GM12874 (cell line): ENCODE measurements around the gene AHI1.

Experiments
- CTCF ChIP-seq: IDR thresholded peaks from 2 replicates; pipeline ENCODE4 v1.5.1; 2011; ENCODE audit warnings: low read depth, mild to moderate bottlenecking, control low read depth, low read length, moderate library complexity; ENCODE audit not compliant: insufficient read depth

AHI1 gene

GRCh38 chr6:135268740-135269139 is 228.8 kb downstream of the AHI1 start:
- no peak for TF ChIP-seq CTCF

- no peak for TF ChIP-seq CTCF
Measured at GRCh38 chr6:135268263-135268662, 229.3 kb downstream of the AHI1 start.

GRCh38 chr6:135267085-135267484 is 230.5 kb downstream of the AHI1 start:
- no peak for TF ChIP-seq CTCF

- no peak for TF ChIP-seq CTCF
Measured at GRCh38 chr6:135266675-135267074, 230.9 kb downstream of the AHI1 start.

- no peak for TF ChIP-seq CTCF
Measured at GRCh38 chr6:135265278-135265677, 232.3 kb downstream of the AHI1 start.

GRCh38 chr6:135261872-135262725 is 235.4 kb downstream of the AHI1 start:
- TF ChIP-seq CTCF, result no peak

GRCh38 chr6:135260612-135261011 is 236.9 kb downstream of the AHI1 start:
- TF ChIP-seq CTCF, result no peak
